Measurements from ENCODE around the gene WEE1.

WEE1 gene

DNA sequence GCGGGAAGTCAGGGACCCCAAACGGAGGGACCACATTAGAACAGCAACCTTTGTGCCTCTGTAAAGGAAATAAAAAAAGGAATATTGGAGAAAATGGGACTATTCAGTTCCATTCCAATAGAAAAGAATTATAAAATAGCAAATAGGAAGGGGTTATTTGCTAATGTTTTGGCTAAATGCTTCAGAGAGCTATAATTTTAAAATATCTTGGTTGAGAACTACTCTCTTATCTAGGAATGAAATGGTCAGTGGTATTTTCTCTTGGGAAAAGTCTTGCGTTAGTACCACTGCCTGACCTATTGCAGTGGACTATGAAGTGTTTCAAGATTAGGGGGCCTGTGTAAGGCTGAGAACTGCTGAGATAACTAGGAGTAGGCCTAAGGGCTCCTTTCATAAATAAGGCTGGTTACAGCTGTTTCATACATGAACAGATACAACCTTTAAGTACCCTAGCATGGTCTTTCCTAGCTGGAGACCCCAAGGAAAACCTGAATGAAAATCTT, 6.9 kb upstream of the WEE1 start:
- DNase-seq (ENCODE audit: low spot score): peak; percentile 26

DNA sequence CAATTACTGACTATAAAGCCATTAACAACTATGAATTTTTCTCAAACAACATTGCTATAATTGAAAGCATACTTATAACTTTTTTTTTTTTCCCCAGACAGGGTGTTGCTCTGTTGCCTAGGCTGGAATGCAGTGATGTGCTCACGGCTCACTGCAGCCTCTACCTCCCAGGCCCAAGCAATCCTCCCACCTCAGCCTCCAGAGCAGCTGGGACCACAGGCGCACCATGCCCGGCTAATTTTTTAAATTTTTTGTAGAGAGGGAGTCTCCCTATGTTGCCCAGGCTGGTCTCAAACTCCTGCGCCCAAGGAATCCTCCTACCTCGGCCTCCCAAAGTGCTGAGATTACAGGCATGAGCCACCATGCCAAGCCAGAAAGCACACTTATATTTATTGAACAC, 6.1 kb upstream of the WEE1 start:
- peak; percentile 2 for DNase-seq (ENCODE audit: low spot score)

DNA sequence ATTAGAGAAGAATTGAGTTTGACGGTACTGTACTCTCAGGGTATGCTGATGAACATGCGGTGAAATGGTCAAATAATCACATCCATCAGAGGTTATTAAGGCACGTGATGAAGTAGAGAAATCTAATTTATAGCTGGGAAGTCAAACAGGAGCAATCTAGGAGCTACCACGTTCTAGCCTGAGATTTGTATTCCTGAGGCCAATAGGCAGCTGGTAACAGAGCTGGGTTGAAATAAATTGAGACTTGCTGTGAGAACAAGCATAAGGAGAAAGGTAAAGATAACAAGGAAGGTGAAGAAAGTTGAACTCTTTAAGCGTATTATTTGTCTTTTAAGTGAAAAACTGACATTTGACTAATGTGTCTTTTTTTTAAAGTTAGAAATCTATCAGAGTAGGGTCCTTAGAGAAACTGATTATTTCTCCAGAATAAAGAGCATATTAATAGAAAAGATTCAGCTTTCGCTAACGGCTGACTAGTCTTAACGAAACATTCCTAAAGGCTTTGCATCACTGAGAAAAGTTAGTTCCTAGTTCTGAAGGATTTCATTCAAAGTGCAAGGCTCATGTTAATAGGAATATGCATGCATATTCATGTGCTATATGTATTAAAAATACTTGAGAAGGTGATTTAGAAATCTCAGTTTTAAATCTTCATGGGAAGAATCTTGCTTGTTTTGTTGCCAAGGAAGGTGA, 5.2 kb upstream of the WEE1 start:
- DNase-seq (ENCODE audit: low spot score): no peak

DNA sequence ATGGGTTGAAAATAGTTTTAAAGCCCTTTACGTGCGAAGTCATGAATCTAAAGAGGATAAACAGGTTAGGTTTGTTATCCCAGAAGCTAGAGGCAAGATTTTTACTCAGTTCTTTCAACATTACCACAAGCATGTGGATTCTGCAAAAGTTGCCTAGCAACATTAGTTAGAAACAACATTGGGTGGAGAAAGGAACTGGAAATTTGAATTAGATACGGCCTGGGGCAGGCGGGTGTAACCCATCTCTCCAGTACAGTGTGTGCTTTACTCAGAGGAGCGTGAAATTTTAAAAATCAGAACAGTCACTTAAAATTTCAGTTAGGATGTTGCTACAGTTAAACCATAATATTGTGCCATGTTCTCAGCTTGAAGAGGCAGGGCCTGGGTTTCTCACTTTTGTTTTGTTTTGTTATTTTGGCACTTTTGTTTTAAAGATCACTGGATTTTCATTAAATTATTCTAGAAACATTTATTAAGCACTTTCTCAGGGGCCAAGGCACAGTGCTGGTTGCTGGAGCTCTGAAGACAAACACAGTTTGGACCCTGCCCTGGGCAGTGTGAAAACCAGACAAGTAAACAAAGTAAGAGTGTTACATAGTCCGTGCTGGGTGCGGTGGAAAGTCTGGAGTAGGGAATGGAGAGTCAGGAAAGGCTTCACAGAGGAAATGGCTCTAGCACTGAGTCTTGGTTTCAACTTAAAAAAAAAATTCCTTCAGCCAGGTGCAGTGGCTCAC, 4.4 kb upstream of the WEE1 start:
- peak; percentile 98 for DNase-seq (ENCODE audit: low spot score)

DNA sequence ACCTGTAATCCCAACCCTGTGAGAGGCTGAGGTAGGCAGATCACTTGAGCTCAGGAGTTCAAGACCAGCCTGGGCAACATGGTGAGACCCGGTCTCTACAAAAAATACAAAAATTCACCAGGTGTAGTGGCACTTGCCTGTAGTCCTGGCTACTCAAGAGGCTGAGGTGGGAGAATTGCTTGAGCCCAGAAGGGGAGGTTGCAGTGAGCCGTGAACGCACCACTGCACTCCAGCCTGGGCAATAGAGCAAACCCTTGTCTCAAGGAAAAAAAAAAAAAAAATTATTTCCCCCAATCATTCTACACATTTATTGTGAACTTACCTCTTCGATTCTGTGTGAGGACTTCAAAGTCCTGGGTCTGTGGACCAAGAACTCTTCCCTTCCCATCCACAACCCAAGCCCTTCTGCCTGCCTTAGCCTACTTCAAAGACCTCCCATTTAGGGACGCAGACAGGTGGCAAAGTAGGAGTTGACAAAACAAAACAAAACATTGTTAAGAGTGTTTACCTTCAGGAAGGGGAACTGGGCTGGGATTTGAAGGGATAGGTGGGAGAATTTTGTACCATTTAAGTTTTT, 3.8 kb upstream of the WEE1 start:
- peak; percentile 70 for DNase-seq (ENCODE audit: low spot score)

DNA sequence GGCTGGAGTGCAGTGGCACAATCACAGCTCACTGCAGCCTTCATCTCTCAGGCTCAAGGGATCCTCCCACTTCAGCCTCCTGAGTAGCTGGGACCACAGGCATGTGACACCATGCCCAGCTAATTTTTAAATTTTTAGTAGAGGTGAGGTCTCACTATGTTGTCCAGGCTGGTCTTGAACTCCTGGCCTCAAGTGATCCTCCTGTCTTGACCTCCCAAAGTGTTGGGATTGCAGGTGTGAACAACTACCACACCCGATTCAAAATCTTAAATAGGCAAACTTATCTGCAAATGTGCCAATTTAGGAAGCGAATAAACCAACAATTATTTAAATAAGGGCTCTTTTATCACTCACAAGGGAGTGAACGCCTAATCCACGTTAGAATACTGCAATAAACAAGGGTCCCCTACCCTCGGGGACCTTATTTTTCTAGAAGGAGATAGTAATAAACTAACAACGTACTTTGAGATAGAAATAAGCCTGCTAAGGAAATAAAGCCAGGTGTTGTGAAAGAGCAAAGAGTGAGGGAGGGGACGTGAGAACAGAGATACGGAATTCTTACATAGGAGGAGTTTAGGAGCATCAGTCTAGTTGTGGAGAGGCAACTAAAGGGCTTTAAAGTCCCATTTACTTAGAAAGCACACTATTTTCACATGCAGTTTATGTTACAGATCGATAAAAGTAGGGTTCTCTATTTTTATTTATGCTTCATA, 3.0 kb upstream of the WEE1 start:
- peak; percentile 45 for DNase-seq (ENCODE audit: low spot score)

DNA sequence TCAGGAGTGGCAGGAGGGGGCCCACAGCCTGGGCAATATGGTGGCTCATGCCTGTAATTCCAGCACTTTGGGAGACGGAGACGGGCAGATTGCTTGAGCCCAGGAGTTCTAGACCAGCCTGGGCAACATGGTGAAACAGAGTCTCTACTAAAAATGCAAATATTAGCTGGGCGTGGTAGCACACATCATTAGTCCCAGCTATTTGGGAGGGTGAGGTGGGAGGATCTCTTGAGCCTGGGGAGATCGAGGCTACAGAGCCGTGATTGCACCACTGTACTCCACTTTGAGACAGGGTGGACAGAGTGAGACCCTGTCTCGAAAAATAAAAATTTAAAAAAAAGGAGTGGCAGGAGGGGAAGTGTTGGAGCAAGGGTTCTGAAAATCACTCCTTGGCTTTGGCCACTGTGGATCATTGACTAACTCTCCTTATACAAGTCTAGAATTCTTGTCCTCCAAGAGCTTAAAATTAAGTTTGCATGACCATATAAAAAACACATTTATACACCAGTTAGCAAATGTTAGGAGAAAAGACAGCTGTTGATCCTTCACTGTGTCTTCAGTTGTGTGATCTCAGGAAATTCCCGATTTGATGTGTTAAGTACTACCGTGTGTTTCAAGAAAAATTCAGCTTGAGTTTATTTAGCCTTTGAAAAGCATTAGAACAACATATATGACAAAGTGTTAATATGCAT, 2.3 kb upstream of the WEE1 start:
- DNase-seq (ENCODE audit: low spot score): peak; percentile 52

DNA sequence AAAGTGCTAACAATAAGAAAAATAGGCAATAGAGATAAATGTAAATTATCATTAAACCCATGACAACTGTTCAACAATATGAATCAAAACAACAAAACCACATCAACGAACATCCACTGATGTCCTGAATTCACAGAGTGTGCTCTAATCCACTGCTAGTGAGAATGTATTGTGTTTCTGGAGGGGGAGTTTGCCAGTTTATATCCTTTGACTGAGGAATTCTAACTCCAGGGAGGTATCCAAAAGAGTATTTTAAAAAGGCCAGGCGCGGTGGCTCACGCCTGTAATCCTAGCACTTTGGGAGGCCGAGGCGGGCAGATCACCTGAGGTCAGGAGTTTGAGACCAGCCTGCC, 1.7 kb upstream of the WEE1 start:
- no peak for DNase-seq (ENCODE audit: low spot score)

DNA sequence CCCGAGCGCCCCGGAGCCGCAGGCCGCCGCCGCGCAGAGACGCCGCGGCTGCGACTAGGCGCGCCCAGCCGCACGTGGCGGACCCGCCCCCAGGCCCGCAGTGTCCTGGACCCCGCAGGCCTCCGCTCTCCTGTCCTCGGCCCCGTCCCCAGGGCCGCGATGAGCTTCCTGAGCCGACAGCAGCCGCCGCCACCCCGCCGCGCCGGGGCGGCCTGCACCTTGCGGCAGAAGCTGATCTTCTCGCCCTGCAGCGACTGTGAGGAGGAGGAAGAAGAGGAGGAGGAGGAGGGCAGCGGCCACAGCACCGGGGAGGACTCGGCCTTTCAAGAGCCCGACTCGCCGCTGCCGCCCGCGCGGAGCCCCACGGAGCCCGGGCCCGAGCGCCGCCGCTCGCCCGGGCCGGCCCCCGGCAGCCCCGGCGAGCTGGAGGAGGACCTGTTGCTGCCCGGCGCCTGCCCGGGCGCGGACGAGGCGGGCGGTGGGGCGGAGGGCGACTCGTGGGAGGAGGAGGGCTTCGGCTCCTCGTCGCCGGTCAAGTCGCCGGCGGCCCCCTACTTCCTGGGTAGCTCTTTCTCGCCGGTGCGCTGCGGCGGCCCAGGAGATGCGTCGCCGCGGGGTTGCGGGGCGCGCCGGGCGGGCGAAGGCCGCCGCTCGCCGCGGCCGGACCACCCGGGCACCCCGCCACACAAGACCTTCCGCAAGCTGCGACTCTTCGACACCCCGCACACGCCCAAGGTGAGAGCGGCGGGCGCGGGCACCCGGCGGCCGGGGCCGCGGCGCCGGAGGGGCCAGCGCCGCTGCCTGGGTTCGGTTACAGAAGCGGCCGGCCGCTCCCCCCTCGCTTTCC, 528 bp downstream of the WEE1 start:
- DNase-seq (ENCODE audit: low spot score): peak; percentile 43

DNA sequence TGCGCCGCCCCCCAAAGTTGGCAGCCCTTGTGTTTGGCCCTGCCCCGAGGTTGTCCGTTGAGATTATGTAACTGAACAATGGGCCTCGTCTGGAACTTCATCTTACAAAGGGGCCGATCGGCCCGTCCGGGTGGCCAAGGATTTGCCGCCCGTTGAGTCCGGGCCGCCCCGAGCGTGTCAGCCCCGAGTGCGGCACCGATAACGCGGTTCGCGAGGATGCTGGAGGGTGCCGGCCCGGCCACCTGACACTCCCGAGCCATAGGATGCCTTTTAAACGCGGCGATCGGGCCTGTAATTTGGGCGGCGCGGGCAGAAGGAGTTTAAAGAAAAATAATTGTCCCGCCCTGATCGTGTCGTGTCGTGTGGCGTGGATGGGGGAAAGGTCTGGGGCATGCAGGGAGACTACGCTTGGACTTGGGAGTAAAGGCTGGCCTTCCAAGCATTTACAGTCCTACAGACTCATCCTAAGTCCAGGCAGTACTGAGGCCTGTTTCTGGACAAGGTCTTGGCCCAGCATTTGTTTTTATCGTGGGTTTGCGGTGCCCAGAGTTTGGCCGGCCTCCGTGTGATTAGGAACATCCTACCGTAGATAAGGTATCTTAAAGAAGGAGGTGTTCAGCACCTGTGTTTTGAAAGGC, 1.3 kb downstream of the WEE1 start:
- peak; percentile 41 for DNase-seq (ENCODE audit: low spot score)

DNA sequence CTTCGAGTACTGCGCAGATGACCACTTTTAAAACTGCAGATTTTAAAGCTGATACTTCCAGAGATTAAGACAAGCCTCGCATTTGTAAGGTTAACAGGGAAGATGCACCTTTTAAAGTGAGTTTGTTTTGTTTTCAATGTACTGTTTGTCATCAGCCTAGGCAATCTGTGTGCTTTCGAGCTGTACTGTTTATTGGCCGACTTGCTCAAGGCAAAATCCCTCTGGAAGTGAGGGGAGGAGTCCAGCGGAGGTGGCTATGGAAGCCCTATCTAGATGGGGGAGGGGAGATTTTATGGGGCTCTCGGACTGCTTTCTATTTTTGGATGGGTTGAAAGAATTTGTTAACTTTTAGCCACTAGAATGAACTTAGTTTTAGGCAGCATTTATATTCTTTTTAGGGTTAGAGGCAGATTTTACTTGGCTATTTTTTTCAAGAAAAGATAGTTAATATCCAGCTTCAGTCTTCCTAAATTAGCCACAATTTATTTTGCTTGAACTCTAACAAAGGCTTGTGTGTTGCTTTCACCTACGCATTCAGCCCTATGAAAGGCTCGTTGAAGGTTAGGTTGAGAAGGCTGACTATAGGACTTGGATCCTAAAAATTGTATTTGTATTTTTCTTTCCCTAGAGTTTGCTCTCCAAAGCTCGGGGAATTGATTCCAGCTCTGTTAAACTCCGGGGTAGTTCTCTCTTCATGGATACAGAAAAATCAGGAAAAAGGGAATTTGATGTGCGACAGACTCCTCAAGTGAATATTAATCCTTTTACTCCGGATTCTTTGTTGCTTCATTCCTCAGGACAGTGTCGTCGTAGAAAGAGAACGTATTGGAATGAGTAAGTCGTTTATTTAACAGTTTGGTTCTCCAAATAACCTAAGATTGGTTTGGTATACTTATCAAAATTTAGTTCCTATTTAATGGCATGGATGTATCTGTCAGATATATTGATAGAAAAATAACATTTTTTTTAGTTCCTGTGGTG, 2.1 kb downstream of the WEE1 start:
- peak; percentile 91 for DNase-seq (ENCODE audit: low spot score)

DNA sequence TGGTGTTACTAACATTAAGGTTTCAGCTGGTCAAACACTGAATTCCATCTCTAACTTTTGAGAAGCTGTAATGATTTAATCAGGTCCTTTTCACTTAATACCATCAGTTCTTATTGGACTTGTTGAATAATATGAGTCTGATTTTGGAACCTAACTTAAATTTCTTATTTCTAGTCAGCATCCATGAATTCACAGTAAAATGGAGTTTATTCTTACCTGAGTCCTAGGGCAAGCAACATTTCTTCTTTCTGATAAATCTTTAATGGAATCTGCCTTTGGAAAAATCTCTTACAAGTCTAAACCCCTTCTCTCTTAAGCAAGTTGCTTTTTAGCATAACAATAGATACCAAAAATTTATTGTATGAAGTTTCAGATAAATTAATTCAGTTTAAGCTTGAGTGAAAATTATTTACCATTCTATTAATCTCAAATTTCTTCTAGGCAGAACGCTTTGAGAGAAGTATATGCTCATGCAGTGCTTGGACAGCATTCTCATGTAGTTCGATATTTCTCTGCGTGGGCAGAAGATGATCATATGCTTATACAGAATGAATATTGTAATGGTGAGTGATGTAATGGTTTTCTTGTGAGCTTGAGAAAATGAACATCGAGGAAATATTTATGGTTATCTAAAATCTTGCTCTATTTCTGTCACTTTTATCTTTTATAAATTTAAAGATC, 3.4 kb downstream of the WEE1 start:
- peak; percentile 44 for DNase-seq (ENCODE audit: low spot score)

DNA sequence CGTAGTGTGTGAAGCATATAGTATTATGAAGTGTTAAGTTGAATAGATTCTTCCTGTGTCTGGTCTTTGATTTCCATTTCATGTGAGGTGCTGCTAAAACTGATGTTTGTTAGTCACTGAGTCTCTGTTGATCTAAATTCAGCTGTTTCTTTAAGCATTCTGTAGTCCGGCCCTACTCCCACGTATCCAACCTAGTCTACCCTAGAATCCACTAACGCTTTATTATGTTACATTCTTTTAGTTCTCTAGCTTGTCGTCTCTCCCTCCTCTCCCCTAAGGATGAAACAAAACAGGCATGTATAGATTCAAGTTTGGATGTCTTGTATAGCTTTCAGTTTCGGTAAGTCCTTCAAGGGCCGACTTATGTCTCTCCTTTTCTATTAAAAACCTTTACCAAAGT, 4.1 kb downstream of the WEE1 start:
- peak; percentile 42 for DNase-seq (ENCODE audit: low spot score)

DNA sequence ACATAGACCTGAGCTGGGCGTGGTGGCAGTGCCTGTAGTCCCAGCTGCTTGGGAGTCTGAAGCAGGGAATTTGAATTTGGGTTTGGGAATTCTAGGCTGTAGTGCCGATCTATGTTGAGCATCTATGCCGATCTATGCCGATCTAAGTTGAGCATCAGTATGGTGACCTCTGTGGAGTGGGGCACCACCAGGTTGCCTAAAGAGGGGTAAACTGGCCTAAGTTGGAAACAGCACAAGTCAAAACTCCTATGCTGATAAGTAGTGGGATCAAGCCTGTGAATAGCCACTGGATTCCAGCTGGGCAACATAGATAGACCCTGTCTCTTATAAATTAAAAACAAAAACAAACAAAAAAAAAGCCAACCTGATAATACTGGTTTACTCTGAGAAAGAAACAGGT, 7.4 kb downstream of the WEE1 start:
- DNase-seq (ENCODE audit: low spot score): no peak

DNA sequence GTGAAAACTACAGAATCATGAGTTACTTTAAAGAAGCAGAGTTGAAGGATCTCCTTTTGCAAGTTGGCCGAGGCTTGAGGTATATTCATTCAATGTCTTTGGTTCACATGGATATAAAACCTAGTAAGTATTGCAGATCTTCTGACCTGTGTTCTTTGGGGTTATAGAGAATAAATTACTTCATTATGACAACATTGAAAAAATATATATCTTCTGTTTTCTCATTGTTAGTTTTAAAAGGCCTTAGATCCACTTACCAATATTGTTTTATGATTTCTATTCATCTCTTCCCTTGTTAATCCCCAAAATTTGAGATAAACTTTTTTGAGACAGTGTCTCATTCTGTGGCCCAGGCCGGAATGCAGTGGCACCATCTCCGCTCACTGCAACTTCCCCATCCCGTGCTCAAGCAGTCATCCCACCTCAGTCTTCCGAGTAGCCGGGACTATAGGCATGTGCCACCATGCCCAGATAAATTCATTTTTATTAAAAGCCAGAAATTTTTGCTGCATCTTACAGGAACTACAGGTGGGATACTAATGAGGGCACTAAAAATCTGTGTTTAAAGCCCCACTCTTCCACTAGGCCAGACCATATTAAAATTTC, 8.2 kb downstream of the WEE1 start:
- DNase-seq (ENCODE audit: low spot score): peak; percentile 1

DNA sequence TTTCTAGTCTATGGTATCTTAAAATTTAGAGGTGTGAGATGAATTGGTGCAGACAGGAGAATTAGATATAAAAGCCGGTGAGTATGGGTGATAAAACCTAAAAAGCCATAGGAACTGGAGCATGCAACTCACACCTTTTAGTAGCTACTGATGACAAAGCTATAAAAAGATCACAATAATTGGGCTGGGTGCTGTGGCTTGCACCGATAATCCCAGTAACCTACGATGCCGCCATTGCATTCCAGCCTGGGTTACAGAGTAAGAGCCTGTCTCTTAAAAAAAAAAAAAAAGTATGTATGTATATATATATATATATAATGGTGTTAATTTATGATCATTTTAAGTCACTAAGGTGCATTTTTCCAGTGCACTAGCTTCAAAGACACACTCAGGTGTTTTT, 17.2 kb downstream of the WEE1 start:
- no peak for DNase-seq (ENCODE audit: low spot score)

DNA sequence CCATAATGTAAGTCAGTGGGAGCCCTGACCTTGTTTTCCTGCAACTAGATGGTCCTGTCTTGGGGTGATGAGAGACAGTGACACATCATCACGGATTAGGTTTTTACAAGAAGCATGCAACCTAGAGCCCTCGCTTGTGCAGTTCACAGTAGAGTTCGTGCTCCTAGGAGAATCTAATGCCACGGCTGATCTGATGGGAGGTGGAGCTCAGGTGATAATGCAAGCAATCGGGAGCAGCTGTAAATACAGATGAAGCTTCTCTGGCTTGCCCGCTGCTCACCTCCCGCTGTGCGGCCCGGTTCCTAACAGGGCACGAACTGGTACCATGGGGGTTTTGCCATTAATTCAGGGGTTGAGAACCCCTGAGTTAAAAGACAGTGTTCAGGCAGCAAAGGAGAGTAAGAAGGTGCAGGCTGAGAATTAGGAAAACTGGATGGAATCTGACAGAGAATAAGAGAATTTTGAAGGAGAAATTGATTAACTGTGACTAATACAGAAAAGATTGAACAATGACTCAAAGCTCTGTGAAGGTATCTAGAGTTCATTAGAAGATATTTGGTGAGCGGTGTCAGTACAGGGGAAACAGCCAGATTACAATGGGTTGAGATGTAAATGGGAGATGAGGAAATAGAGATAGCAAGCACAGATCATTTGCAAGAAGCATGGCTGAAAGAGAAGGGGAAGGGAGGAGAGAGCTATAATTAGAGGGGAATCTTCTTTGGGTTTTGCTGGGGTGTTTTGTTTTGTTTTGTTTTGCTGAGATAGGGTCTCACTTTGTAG, 21.0 kb downstream of the WEE1 start:
- DNase-seq (ENCODE audit: low spot score): peak; percentile 38

Measured in kidney tubule cell (primary cell).